SK-N-SH (cell line): Measurements from ENCODE around the gene ETV3L. TPM values are rescaled to one million over a fixed set of nuclear protein-coding genes. Genes with fewer than 3 reads are reported as not detected.

Source experiments
- CTCF ChIA-PET: fragments of 300-600, 350-600 bp; formaldehyde crosslinking; extraction: SDS; loops from one replicate; lab custom pipeline; 2021; lab: Yijun Ruan, JAX
- POLR2A ChIA-PET: fragments of 350-600 bp; sonication (Branson Sonifier 250); formaldehyde crosslinking; extraction: SDS; loops from one replicate; lab custom pipeline; 2020; ENCODE audit warnings: antibody characterized with exemption, inconsistent platforms; lab: Yijun Ruan, JAX
- DNase-seq: peaks from one replicate; pipeline ENCODE4 v3.0.0; 2012
- H2AFZ ChIP-seq: fragments of 200-600 bp; sonication (generic); 2 replicates; pipeline ENCODE4 v1.8.1; 2016; ENCODE audit warnings: antibody characterized with exemption, mild to moderate bottlenecking, low read depth
- H3F3A ChIP-seq: fragments of 200-600 bp; sonication (generic); replicated peaks from 2 replicates; pipeline ENCODE3; 2016; ENCODE audit warnings: antibody characterized with exemption, mild to moderate bottlenecking; ENCODE audit not compliant: insufficient read depth
- H3K27ac ChIP-seq, 2 experiments: fragments of 200-500 bp in 1 of 2; fragments of 200-600 bp in 1 of 2; sonication (Bioruptor generic) in 1 of 2; sonication (generic), shearing (Covaris generic) in 1 of 2; 2 replicates each; pipeline versions ENCODE4 v1.5.1 to v1.6.1; 2014 to 2016; ENCODE audit warnings: low read depth in 2 of 2, inconsistent platforms in 1 of 2, low read length in 1 of 2, mild to moderate bottlenecking in 1 of 2, mixed read lengths in 1 of 2
- H3K27me3 ChIP-seq: fragments of 200-600 bp; sonication (generic), shearing (Covaris generic); 2 replicates; pipeline ENCODE4 v1.6.1; 2016; ENCODE audit warnings: mixed run types; ENCODE audit not compliant: insufficient read depth
- H3K36me3 ChIP-seq, 2 experiments: fragments of 200-500 bp in 1 of 2; fragments of 200-600 bp in 1 of 2; sonication (Bioruptor generic) in 1 of 2; sonication (generic) in 1 of 2; replicated peaks in 1 of 2; 2 replicates each; pipeline versions ENCODE3 to v1.5.1; 2014 to 2016; ENCODE audit warnings: low read length in 1 of 2, mild to moderate bottlenecking in 1 of 2; ENCODE audit not compliant: insufficient read depth in 2 of 2, control insufficient read depth in 1 of 2
- H3K4me1 ChIP-seq, 2 experiments: fragments of 200-500 bp in 1 of 2; fragments of 200-600 bp in 1 of 2; sonication (Bioruptor generic) in 1 of 2; sonication (generic), shearing (Covaris generic) in 1 of 2; 2 replicates each; pipeline versions ENCODE4 v1.5.1 to v1.6.1; 2014 to 2016; ENCODE audit warnings: low read depth in 1 of 2, low read length in 1 of 2, mixed run types in 1 of 2; ENCODE audit not compliant: insufficient read depth in 2 of 2, control insufficient read depth in 1 of 2
- H3K4me2 ChIP-seq: fragments of 200-600 bp; sonication (generic), shearing (Covaris generic); 2 replicates; pipeline ENCODE4 v1.6.1; 2017; ENCODE audit warnings: mixed run types
- H3K4me3 ChIP-seq, 2 experiments: fragments of 200-500 bp in 1 of 2; fragments of 200-600 bp in 1 of 2; sonication (Bioruptor generic) in 1 of 2; sonication (generic), shearing (Covaris generic) in 1 of 2; 2 replicates each; pipeline versions ENCODE4 v1.5.1 to v1.8.1; 2014 to 2016; ENCODE audit warnings: low read depth in 2 of 2, inconsistent platforms in 1 of 2, low read length in 1 of 2, mild to moderate bottlenecking in 1 of 2, mixed read lengths in 1 of 2, moderate library complexity in 1 of 2
- H3K79me2 ChIP-seq: fragments of 200-600 bp; sonication (generic); 2 replicates; pipeline ENCODE4 v1.8.1; 2017; ENCODE audit warnings: mild to moderate bottlenecking; ENCODE audit not compliant: insufficient read depth
- H3K9ac ChIP-seq: fragments of 200-600 bp; sonication (generic); 2 replicates; pipeline ENCODE4 v1.6.1; 2017; ENCODE audit warnings: mixed run types
- H3K9me2 ChIP-seq: fragments of 200-600 bp; sonication (generic); 2 replicates; pipeline ENCODE4 v1.6.1; 2017; ENCODE audit warnings: mixed run types
- H3K9me3 ChIP-seq: fragments of 200-600 bp; sonication (generic); 2 replicates; pipeline ENCODE4 v1.6.1; 2017; ENCODE audit warnings: mixed run types, mild to moderate bottlenecking, moderate library complexity
- H4K20me1 ChIP-seq: fragments of 200-600 bp; sonication (generic); 2 replicates; pipeline ENCODE4 v1.6.1; 2017; ENCODE audit warnings: mild to moderate bottlenecking, mixed run types; ENCODE audit not compliant: insufficient read depth
- EZH2phosphoT487 ChIP-seq: fragments of 200-600 bp; sonication (generic); IDR thresholded peaks from 2 replicates; pipeline ENCODE4 v1.6.1; 2017; ENCODE audit warnings: low read depth, mixed run types, mild to moderate bottlenecking, antibody characterized with exemption, moderate library complexity, borderline replicate concordance
- GATA2 ChIP-seq: sonication (generic); formaldehyde crosslinking; IDR thresholded peaks from 2 replicates; pipeline ENCODE4 v1.5.0; 2020; ENCODE audit warnings: mild to moderate bottlenecking, missing genetic modification reagents
- MEF2A ChIP-seq: IDR thresholded peaks from 2 replicates; pipeline ENCODE4 v1.4.0; 2012; ENCODE audit warnings: low read depth, borderline replicate concordance
- MXI1 ChIP-seq: IDR thresholded peaks from 2 replicates; pipeline ENCODE4 v1.6.1; 2012; ENCODE audit warnings: mild to moderate bottlenecking, low read depth, low read length, improper control_type of control experiment
- NFIC ChIP-seq: IDR thresholded peaks from 2 replicates; pipeline ENCODE4 v1.4.0; 2012; ENCODE audit warnings: borderline replicate concordance
- RXRA ChIP-seq: IDR thresholded peaks from 2 replicates; pipeline ENCODE4 v1.4.0; 2012; ENCODE audit warnings: low read depth, mild to moderate bottlenecking, borderline replicate concordance
- WGBS: methylation state at CpG from one replicate; pipeline ENCODE4 v1.1.6; 2017; ENCODE audit warnings: low lambda C conversion rate; 5-methylcytosine and 5-hydroxymethylcytosine counted together
- polyA plus RNA-seq, 3 experiments: library from polyadenylated mRNA; depleted of rRNA; stranded (reverse); fragments of >200 nt; gene quantifications; 2 replicates each; pipeline ENCODE4 v1.2.3, GENCODE V29; 2012
- TF ChIP-seq, protein P1 (sequence below): IDR thresholded peaks from 2 replicates; pipeline ENCODE4 v1.4.0; 2012; ENCODE audit warnings: low read depth, borderline replicate concordance
- TF ChIP-seq, protein P2 (sequence below): IDR thresholded peaks from 2 replicates; pipeline ENCODE4; 2012
- TF ChIP-seq, protein P3 (sequence below): IDR thresholded peaks from 2 replicates; pipeline ENCODE4 v1.4.0; 2012; ENCODE audit warnings: low read depth

The ETV3L gene
- polyA plus RNA-seq, 1 of the 3 experiments (the other 2 are of a cell fraction), result not detected

DNA sequence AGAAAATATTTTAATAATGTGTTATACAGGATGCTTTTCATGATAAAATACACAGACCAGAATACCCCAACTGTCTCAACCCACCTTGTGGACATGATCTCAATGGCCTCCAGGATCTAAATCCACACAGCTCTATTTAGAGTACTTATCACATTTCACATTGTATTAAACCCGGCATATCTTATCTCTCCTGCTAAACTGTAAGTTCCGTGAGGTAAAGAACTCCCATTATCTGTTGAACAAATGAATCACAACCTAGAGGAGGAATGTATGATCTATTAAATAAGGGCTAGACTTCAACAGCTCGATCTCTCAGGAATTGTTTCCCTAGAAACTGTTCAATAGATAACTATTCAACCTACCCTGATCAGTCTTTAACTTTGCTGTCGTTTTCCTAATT is 31.7 kb upstream of the ETV3L start (continued):
- TF ChIP-seq, protein P1, sequence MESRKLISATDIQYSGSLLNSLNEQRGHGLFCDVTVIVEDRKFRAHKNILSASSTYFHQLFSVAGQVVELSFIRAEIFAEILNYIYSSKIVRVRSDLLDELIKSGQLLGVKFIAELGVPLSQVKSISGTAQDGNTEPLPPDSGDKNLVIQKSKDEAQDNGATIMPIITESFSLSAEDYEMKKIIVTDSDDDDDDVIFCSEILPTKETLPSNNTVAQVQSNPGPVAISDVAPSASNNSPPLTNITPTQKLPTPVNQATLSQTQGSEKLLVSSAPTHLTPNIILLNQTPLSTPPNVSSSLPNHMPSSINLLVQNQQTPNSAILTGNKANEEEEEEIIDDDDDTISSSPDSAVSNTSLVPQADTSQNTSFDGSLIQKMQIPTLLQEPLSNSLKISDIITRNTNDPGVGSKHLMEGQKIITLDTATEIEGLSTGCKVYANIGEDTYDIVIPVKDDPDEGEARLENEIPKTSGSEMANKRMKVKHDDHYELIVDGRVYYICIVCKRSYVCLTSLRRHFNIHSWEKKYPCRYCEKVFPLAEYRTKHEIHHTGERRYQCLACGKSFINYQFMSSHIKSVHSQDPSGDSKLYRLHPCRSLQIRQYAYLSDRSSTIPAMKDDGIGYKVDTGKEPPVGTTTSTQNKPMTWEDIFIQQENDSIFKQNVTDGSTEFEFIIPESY, result no peak
- TF ChIP-seq GATA2, result no peak
- TF ChIP-seq RXRA, result no peak
- no peak for TF ChIP-seq EZH2phosphoT487
- no peak for TF ChIP-seq NFIC

DNA sequence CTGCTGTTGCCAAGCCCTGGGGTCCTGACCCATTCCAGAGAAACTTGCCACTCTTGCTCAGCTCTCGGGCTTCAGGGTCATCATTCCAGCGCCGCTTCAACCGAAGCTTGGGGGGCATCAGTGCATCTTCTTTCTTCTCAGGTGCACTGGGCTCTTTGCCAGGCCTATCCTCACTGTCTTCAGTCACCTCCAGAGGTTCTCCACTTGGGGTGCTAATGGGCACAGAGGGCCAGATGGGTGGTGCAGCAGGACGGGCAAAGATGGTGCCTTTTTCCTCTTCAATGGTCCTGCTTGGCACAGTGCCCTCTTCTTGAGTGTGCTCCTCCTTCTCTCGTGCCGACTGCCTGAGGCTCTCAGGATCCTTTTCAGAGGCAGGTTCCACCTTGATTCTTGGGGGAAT is 25.2 kb upstream of the ETV3L start:
- H3K4me1 ChIP-seq, result no peaks in the 10 kb centered on the region
- H3K27ac ChIP-seq, result no peak overlapping the region
- peaks cover 11% of the 10 kb centered on the region for H3K79me2 ChIP-seq
- H3K4me3 ChIP-seq, result no peak overlapping the region
- no peak overlapping the region for H3K9ac ChIP-seq
- peaks cover 8% of the 10 kb centered on the region for H3F3A ChIP-seq
- H3K27me3 ChIP-seq, result no peaks in the 10 kb centered on the region
- TF ChIP-seq, protein P2, sequence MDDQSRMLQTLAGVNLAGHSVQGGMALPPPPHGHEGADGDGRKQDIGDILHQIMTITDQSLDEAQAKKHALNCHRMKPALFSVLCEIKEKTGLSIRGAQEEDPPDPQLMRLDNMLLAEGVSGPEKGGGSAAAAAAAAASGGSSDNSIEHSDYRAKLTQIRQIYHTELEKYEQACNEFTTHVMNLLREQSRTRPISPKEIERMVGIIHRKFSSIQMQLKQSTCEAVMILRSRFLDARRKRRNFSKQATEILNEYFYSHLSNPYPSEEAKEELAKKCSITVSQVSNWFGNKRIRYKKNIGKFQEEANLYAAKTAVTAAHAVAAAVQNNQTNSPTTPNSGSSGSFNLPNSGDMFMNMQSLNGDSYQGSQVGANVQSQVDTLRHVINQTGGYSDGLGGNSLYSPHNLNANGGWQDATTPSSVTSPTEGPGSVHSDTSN, result no peak
- TF ChIP-seq, all 33 proteins: peak for 0
- Histone ChIP-seq H3K9me2 (no peaks in the 10 kb centered on the region), H2AFZ (no peak overlapping the region), H4K20me1 (peaks cover 8% of the 10 kb centered on the region; the same call in 1 of the 2 replicates), H3K4me2 (no peak overlapping the region), H3K9me3 (no peaks in the 10 kb centered on the region), H3K36me3 (peaks cover 43 to 82% of the 10 kb centered on the region in 2 experiments)
- ChIA-PET CTCF (interaction anchor here (4.3 kb wide), 1 partner anchor 31 kb away, joined by 24 read pairs; no protein-coding TSS in a partner anchor), POLR2A (no interaction called here)
- 98% methylated on average over 6 of the region's 7 CpGs for WGBS
- no peak for DNase-seq

DNA sequence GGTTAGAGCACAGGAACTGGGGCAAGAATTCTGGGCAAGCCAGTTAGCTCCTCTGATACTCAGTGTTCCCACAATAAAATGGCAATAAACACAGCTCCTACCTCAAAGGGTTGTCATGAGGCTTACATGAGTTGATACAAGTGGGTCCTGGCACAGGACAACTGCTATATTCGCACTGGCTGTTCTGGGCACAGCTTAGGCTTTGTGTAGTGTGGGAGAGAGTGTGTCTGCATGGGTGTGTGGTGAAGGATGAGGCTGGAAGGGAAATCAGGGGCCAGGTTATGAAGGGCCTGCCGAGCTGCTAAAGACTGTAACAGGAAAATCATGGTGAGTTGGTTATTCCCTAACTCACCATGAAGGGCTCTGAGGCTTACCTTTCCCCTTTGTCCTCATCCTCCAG is 19.8 kb upstream of the ETV3L start:
- Histone ChIP-seq H3K36me3 (peaks cover 12 to 34% of the 10 kb centered on the region in 2 experiments), H3K4me3 (no peak overlapping the region), H3K9me3 (no peaks in the 10 kb centered on the region), H3K4me2 (no peak overlapping the region), H2AFZ (no peak overlapping the region), H3K27me3 (no peaks in the 10 kb centered on the region), H3K9ac (no peak overlapping the region), H3K79me2 (peaks cover 11% of the 10 kb centered on the region; the same call in 1 of the 2 replicates), H3K27ac (no peak overlapping the region), H3K4me1 (no peaks in the 10 kb centered on the region), H4K20me1 (peaks cover 8% of the 10 kb centered on the region; the same call in 1 of the 2 replicates), H3F3A (peaks cover 8% of the 10 kb centered on the region), H3K9me2 (no peaks in the 10 kb centered on the region)
- DNase-seq, result no peak
- 52% methylated on average over 2 of the region's 2 CpGs for WGBS
- ChIA-PET POLR2A (no interaction called here), CTCF (interaction anchor here (1.1 kb wide), 1 partner anchor 29 kb away, joined by 6 read pairs; no protein-coding TSS in a partner anchor)
- TF ChIP-seq MEF2A (no peak), RXRA (no peak), EZH2phosphoT487 (no peak), MXI1 (no peak)
- TF ChIP-seq, protein P1, result no peak
- TF ChIP-seq, protein P3, sequence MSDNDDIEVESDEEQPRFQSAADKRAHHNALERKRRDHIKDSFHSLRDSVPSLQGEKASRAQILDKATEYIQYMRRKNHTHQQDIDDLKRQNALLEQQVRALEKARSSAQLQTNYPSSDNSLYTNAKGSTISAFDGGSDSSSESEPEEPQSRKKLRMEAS, result no peak
